SIG-M5 treated with dmso at 0.1 percent for 504 hours (cell line): ENCODE measurements around the gene TBC1D14.

ENCODE experiments used
- DNase-seq: peaks from one replicate; lab custom pipeline; 2025; ENCODE audit not compliant: unreplicated experiment; lab: John Stamatoyannopoulos, UW

TBC1D14 gene

DNA sequence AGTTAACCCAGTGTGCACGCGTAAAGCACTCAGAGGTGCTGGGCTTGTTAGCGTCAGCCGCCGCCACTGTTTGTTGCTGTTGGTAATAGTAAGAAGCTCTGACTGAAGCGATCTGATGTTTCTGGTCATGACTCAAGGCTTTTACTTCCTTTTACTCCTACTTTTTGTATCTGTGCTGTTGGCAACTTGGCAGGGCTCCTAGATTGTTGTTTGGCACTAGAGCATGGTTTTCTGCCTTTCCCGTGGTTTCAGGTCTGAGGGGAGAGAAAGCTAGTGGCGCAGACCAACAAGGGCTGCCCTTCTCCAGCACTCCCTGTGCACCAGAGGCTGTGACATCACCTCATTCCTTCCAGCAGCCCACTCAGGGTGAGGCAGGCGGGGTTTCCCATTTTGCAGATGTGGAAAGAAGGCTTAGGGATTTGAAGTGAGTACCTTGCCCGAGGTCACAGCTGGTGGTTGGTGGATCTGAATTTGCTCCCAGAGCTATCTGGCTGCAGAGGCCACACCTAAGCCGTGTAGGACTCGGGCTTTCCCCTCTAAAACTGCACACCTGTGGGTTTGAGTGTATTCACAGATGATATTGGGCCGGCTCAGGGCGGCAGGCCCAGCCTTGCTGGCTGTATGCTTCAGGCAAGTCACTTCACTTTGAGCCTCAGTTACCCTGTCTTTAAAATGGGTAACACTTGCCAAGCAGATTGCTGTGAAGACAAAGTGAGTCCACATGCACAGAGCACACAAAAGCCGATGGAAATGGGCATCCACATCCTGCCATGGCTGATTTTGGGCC, 82.3 kb downstream of the TBC1D14 start:
- DNase-seq, result peak; percentile 32

DNA sequence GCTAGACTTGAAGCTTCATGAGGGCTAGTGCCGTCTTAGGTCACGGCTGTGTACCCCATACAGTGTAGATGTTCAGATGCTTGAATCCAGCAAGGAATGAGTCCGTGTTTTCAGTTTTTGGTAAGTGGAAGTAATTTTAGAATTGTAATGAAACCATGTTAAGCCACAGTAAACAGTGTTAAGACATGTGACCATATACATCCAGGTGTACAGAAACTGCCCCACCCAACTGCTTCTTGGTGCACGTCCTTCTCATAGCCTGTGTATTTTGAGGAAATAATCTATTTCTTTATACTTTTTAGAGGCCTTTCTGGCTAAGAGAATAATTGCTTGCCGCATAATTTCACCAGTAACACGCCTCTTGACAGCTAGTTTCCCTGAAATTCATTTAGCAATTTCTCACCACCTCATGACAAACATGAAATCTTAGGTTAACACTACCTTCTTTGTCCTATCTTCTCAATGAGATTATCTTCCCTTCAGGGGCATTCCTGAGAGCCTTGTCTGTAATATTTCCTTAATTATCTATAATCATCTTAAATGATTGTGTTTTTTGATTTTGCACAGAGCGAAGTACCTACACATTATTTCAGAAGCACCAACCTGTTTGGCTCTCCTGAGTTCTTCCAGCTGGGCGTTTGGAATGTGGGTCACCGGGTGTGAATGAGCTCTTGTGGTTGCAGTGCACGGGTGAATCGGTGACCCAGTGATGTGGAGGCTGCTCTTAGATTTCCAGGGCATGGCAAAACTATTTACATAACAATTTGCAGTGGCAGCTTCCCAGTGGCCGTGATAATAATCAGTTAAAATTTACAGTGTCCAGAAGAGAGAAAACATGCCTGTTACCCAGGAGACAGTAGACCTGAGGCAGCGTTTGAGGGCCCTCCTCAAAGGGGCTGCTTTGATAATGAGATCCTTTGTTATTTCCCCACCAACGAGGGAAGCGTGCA, 83.4 kb downstream of the TBC1D14 start:
- DNase-seq, result no peak

DNA sequence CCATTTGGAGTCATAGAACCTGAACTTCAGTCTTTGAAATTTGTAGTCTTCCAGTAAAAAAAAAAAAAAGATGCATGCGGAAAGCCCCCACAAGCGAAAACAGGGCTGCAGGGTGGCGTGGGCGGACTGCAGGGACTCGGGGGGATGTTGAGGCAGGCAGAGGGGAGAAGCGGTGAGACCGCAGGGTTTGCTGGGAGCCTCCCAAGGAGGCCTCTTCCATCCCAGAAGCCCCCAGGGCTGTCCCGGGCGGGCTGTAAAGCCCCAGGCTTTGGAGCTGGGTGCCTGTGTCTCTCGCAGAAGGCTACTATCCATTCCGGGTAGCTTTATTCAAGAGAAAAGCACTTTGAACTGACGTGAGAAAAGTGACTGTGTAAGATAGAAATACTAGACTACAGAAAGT, 86.9 kb downstream of the TBC1D14 start:
- no peak for DNase-seq

DNA sequence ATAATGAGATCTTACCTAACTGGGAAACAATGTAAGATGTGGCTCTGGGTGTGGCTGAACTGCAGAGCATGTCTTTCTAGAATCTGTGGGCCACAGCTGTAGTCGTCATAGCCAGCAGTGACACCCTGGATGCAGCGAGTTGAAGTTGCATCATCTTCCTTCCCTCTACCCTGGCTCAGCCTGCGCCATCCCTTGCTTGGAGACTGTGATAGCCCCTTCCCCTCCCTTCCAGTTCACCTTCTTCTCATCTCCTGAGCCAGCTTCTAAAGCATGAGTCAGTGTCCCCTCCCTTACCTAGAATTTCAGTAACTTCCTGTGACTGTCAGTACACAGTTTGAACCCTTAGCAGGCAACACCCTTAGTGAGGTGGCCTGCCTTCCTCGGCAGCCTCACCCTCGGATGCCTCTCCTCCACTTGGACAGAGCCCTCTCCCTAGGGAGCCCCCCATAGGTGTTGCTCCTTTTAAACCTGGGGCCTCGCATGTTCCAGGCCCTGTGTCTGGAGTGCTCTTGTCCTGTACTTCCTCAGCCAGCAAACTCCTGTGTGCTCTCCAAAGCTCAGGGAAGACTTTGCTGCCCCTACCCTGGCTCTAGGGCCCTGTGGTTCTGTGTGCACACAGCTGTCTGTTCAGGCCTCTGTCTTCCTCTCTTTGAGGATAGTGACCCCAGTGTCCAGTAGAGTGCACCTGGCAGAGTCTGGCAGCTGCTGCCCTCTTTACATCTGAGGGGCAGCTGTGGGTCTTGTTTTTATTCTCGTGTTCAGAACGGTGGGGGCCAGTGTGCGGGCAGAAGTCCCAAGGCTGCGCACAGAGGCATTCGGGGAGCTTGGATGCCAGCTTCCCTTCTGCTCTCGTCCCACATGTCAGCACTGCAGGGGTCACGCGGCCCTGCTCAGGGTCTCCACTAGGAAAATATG, 89.8 kb downstream of the TBC1D14 start:
- peak; percentile 31 for DNase-seq

DNA sequence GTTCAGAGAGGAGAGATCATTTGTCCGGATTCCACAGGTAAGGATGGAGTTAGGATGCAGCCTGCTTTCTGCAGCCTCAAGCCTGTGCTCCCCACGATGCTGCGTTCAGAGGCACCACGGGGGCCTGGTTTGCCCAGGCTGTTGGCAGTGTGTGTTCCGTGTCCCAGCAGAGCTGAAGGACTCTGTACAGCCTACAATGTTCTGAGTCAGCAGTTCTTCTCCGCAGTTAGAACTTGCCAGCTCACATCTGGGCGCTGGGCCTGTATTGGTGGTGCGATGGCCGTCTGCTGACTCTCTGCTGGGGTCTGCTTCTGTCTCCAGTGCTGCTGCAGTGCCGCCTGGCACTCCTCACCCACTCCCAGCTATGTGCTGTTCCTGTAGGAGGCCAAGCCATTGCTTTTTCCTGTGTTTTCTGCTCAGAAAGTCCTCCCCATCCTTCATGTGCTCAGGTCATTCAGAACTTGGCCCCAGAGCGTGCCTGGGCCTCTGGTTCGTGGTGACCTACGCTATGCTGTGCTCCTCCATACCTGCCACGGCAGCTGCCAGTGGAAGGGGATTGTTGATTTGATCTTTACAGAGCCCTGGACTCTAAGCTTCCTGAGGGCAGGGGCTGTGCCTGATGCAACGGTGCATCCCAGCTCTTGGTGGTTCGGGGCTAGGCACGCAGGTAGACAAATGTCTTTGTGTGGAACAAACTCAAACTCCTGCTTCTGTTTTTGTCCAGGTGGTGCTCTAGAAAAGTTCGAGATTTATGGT, 91.0 kb downstream of the TBC1D14 start:
- no peak for DNase-seq

DNA sequence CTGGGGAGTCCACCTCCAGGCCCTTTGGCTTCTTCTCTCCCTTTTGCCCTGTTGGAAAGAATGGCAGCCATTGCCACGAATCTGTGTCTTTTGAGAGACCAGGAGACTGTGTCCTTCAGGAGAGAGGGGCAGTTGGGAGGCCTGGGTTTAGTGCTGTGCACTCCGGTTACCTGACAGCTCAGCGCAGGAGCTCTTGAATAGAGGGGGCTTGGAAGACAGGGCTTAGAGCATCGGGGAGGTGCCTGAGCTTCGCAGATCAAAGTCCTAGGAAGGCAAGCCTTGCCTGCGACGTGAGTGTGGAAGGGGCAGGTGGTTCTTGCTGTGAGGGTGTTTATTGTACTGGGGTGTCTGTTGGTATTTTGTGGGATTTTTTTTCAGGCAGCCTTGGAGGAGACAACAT, 91.6 kb downstream of the TBC1D14 start:
- no peak for DNase-seq

DNA sequence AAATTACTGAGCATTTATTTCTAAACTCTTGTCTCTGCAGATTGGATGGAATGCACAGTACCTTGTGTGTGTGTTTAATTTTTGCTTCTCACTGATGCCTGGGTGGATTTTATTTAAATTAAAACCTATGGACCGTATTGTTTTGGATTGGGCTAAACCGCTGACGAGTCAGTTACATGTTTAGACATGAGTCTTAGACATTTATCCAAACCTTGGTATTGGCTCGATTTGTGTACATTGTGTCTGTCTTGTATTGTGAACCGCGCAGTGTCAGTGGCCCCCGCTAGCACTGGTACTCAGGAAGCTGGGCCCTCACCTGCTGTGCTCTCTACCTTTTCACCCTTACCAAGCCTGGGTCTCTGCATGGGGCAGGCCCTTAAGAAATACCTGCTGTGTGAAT, 92.7 kb downstream of the TBC1D14 start:
- no peak for DNase-seq

DNA sequence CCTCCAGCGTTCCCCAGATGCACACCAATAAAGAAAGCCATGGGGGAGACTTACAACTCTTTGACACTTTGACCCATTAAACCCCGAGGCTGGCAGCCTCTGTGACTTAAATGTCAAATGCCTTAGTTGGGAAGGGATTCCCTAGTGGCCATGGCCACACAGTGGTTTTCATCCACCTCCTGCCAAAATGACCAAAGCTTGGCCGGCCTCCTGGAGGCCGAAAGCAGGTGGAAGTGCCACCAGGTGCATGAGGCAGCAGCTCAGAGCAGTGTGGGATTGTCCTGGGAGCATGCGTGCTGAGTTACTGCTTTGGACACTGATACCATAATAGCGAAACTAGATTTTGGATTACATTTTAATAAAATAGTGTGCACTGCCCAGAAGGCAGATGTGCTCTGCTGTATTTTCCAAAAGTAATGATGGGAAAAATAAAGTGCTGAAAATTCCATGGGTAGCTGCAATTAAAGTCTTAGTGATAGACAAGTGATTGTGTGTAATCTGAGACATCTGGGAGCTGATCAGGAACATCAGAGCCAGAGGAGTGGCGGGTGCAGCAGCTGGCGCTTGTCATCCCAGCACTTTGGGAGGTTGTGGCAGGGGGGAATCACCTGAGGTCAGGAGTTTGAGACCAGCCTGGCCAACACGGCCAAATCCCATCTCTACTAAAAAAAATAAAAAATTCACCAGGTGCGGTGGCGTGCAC, 93.7 kb downstream of the TBC1D14 start:
- no peak for DNase-seq

DNA sequence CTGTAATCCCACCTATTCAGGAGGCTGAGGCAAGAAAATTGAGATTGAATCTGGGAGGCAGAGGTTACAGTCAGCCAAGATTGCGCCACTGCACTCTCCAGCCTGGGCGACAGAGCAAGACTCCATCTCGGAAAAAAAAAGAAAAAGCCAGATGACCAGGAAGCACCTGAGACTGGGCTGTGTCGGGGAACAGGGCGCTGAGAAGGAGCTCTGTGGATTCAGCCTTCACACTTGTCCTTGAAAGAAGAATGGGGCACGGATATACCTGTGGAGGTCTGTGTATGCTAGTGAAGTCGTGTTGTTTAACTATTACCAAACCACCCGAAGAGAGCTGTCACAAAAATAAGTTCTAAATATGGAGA, 94.2 kb downstream of the TBC1D14 start:
- DNase-seq, result no peak

DNA sequence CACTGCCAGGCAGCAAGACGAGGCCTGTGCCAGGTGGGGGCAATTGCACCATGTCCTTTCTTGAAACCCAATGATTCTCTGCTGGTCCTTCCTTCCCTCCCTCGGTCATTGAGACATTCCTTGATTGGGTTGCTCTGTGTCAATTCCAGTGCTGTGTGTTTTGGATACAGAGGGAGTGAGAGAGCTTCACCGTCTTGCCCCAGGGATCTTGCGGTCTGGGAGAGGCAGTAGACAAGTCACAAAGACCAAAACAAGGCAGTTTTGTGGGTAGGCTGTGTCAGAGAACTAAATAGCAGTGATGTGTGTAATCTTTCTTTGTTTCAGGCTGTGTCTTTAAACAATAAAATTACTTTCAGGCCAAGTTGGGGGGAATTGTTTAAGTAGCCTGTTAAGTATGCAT, 94.7 kb downstream of the TBC1D14 start:
- DNase-seq, result no peak

DNA sequence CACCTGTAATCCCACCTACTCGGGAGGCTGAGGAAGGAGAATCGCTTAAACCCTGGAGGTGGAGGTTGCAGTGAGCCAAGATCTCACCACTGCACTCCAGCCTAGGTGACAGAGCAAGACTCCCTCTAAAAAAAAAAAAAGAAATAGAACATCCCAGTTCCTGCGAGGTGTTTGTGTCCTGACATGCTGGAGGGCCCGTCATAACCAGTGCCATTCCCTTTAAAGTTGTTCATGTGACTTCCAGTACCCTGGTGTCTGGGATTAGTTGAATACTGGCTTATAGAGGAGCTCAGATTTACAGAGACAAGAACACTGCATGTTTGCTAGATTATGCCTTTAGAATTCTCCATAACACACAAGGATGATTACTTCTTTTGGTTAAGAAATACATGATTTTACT, 95.9 kb downstream of the TBC1D14 start:
- no peak for DNase-seq

DNA sequence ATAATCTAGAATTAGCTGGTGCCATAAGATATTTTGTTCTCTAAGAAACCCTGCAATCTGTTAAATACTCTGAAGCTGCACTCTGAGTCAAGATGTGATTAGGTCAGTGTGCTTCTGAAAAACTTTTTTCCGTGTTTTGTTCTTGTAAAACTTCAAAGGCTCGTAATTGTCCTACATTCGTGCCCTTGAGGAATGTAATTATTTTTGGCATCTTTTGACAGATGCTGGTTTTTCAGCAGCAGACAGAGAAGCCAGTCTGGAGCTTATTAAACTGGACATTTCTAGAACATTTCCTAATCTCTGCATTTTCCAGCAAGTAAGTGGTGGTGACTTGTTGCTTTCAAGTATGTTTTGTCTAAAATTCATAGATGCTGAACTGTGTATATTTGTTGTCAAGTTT, 96.8 kb downstream of the TBC1D14 start:
- no peak for DNase-seq

DNA sequence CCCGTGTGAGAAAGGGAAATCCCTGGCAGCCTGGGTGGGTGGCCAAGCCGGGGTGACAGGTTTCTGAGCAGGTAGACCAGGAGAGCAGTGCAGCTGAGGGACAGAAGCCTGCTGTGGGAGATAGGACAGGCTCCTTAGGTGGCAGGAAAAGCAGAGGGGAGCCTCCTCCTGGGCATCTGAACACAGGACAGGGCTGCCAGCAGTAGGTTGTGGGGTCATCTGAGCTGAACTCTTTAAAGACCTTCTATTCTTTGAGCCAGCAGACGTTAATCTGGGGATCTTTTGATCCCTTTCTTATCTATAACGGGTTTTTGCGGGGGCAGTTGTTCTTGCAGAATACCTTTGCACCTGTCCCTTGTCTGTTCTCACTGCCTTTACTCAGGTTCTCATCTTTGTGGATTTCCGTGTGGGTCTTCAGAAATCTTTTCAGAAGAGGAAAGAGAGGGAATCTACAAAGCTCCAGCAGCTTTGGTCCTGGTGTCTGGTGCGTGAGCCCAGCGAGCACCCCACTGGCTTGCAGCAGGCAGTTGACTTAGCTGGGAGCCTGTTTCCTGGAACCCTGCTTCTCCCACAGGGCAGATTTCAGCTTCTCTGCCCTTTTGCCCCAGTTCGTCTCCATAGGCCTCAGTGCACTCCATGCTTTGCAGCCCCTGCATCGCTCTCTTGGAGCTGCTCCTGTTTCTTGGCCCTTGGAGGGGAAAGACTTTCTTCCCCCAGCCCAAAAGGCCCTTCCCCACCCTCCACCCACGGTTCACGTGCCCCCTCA, 97.7 kb downstream of the TBC1D14 start:
- no peak for DNase-seq

DNA sequence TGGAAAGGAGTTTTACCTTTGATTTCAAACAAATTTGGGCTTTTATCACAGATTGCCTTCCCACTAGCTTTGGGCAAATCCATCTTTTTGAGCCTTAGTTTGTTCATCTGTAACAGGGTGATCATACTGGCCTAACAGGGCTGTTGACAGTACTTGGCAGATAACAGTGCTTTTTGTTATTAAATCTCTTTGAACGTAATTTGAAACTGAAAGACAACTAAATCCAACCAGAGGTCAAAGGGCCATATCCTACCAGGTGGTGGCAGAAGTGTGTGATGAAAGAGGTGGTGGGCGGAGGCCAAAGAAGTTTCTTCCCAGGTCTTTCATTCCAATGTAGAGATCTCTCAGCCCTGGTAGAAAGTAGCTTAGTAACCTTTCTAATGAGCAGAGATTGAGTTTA, 98.3 kb downstream of the TBC1D14 start:
- no peak for DNase-seq

DNA sequence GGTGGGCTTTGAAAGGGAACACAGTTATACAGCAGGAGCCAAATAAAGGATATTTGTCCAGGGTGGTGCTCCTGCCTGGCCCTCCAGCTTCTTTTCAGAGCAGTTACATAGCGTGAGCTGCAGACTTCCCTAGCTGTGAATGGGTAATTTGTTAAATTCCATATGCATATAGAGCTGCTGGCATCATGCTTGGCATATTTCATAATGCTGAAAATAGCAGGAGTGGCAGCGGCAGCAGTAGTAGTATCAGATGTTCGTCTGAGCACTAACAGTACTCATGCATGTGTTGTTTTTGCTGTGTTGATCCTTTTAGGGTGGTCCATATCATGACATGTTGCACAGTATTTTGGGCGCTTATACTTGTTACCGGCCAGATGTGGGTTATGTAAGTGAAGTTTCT, 99.9 kb downstream of the TBC1D14 start:
- DNase-seq, result no peak

DNA sequence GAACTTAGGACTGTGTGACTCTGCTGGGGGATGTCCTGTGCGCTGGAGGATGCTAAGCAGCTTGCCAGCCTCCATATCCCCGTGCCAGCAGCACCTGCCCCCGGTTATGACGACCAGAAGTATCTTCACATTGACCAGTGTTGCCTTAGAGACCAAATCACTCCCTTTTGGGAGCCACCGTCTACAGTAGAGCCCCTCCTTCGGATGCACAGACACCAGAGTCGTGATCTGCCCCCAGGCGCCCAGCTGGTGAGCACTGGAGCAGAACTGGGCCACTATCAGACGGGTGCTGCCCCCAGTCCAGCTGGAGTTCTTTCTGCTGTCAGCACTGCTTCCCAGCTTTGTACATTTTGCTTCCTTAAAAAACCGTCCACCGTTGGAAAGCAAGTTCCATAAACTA, 103.5 kb downstream of the TBC1D14 start:
- no peak for DNase-seq

DNA sequence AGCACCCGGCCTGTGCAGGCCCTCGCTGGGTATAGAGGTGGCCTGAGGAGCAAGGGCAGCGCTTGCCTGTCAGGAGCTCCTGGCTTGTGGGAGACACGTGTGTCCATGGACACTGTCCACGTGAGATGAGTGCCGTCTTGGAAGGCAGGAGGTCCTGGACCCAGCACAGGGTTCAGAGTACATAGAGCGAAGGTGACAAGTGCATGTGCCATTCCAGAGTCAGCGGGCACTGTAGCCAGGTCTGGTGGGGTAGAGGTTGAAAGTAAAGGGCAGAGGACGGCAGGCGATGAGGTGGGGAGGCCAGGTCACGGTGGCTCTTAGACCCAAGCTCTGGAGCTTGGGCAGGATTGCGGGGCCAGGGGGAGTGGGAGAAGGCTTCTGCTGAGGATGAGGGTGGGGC, 105.2 kb downstream of the TBC1D14 start:
- no peak for DNase-seq

DNA sequence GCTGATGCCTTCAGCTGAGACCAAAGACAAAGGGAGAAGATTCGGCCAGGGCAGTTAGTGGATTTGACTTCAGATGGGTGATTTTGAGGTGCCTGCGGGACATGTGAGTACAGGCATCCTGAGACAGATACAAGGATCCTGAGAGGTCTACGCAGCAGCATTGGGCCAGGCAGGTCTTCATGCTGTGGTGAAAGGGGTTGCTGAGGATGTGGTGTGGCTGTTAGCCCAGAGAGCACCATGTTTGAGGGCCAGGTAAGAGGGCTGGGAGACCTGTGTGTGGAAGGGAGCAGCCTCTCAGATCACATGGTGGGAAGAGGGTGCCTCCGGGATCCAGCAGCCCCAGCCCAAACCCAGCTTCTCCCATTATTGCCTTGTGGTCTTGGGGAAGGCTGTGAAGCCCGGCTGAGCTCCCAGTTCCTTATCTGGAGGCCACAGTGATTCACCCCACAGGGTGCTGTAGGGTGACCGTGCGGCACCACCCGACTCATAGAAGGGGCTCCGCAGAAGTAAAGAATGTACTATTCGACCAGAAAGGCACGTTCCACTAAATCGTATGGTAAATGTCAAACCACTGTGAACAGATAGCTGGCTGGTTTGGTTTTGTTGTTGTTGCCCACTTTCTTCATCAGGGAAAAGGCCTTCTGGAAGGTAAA, 105.9 kb downstream of the TBC1D14 start:
- no peak for DNase-seq

DNA sequence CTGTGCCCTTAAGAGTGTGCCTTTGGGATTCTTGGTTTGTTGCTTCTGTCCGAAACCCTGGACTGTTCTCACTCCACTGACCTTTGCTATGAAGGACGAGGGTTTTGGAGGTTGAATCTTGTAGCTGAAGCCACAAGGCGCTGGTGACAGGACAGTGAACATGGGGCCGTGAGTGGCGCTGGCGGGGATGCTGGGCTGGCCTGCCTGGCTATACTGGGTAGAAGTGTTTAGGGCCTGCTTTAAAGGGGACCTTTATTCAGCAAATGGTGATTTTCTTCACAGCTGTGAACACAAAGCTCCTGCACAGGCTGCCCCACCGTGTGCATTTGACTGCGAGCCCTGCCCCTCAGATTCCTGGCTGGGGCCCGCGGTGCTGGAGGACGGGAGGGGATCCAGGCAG, 106.5 kb downstream of the TBC1D14 start:
- no peak for DNase-seq
